SKM-1 (cell line): ENCODE measurements around the gene BAIAP3.

Experiments
- DNase-seq: peaks from one replicate; lab custom pipeline; 2025; ENCODE audit not compliant: unreplicated experiment; lab: John Stamatoyannopoulos, UW

The BAIAP3 gene

DNA sequence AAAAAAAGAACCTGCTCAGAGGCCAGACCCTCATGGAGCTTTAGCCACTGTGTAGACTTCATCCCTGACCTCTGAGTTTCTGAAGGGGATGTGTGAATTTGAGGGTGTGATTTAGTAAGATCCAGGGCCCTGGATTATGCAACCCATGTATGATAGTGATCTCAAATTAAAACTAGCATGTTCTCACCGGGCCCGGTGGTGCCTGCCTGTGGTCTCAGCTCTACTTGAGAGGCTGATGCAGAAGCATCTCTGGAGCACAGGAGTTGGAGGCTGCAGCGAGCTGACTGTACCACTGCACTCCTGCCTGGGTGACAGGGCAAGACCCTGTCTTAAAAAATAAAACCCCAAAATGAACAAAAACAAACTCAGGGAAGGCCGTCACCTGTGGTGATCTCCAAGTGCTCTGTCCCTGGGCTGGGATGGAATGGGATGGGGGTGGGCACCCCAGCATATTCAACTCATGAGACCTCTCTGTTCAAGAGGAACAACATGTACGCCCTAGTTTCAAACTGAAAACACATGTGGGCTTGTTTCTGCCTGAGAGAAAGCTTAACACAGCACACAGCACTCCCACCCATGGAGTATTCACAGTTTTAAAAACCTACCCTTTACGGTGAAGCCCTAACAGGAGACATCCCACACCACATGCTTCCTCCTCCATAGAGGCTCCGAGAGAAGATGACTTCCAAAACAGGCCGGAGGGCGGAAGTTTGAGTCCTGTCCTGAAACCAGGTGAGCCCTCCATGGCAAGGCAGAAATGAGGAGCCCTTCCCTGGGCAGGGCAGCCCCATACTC, 48.4 kb downstream of the BAIAP3 start:
- no peak for DNase-seq

DNA sequence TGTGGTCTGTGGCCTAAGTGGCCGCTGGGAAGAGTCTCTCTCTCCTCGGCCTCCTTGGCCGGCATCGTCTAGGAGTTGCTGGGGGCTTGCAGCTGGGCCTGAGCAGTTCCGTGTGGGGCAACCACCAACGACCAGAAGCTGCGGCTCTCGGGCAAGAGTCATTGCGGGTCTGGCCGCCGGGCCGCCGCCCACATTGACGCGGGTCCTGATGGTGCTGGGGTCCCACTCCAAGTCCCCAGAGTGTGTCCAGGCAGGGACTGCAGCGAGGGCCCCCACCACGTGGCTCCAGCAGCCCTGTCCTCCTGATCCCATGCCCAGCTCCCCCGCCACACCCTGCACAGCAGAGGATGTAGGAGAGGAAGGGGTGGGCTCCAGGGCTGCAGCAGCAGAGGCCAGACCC, 50.1 kb downstream of the BAIAP3 start:
- DNase-seq = no peak

DNA sequence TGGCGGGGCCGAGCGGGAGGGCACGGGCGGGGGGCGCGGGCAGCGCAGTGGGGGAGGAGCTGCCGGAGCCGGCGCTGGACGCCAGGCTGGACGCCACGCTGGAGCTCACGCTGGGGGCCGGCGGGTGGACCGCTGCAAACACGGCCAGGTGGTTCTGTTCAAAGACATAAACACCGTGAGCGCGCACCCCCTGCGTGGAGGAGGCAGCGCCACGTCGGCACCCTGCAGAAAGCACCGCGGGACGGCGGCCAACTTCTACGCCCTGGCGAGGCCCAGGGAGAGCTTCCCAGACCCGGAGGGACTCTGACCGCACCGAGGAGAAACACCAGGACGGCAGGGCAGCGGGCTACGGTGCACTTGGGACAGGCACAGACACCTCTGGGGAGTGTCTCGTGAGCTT, 51.8 kb downstream of the BAIAP3 start:
- no peak for DNase-seq

DNA sequence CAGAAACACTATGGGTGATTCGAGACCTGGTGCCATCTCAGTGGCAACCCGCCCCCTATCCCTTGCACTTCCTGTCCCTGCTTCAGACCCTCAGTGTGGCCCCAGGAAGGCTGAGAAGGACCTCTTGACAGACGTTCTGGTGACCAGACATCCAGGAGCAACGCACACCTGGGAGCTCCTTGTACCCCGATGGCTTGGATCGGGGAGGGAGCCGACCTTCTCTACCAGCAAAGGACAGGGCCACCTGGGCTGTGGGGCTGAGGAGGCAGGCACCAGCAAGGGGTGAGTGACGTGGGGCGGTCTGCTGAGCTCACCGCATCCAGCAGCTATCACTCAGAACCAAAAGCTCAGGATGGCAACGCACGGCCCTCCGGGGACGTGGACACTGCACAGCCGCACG, 53.9 kb downstream of the BAIAP3 start:
- DNase-seq = no peak

DNA sequence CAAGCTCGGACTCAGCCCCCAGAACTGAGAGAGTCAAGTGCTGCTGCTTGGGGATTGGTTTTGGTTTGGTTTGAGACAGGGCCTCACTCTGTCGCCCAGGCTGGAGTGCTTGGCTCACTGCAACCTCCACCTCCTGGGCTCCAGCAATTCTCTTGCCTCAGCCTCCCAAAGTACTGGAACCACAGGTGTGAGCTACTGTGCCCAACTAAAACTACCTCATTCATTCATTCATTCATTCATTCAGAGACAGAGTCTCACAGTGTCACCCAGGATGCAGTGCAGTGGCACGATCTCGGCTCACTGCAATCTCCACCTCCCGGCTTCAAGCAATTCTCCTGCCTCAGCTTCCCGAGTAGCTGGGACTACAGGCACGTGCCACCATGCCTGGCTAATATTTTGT, 56.3 kb downstream of the BAIAP3 start:
- no peak for DNase-seq

DNA sequence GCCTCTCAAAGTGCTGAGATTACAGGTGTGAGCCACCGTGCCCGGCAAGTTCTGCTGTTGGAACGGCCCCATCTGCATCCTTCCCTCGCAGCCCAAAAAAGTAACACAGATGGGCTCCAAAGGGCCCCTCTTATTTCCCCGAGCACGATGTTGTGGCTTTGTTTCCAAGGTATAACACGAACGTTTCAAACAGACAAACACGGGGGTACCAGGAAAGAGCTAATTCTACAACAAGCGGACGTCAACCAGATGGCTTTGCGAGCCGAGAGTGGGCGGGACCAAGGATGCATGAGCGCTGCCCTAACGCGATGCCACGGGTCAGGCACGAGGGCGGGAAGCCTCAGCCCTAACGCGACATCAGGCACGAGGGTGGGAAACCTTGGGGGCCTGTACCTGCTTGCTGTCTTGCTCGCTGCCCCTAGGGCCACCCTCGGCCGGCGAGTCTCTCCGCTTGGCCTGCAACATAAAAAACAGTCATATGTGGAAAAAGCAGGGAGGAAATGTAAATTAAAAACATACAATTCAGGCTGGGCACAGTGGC, 56.9 kb downstream of the BAIAP3 start:
- DNase-seq = no peak

DNA sequence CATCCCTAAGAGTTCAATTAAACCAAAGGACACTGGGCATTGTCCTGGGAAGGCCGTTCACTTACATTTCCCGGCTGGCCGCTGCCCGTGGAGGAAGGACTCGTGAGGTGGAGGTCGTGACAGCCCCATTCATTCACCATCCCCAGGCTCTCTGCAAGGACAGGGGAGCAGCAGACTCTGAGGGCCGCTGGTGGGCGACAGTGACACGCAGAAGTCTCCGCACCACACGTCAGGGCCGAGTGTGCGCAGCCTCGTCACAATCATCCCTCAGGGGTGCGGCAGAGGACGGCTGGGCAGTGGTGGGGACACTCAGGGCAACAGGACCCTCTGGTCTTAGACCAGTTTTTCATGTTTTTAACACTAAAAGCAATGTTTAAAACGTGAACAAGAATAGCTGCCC, 59.4 kb downstream of the BAIAP3 start:
- no peak for DNase-seq

DNA sequence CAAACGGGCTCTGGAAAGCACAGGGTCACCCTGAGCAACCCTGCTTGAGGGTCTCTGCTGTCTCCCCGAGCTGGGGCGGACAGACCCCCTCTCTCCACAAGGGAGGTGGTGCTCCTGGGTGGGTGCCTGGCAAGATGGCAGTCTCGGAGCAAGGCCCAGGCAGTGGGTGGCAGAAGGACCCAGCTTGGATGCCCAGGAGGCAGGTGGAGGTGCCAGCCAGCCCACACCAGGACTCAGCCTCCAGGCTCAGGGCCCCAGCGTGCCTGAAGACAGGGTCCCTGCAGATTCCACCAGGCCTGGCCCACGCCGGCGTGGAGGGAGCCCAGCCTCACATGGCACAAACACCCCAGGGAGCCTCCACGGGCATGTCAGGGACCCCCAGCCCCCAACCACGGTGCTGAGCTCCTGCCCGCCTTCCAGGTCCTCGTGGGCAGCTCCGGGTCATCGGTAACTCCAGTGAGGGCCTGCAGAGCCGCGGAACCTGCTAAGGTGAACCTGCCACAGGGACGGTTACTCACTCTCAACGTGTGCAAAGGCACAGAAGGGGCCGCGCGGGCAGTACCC, 60.2 kb downstream of the BAIAP3 start:
- DNase-seq = no peak

DNA sequence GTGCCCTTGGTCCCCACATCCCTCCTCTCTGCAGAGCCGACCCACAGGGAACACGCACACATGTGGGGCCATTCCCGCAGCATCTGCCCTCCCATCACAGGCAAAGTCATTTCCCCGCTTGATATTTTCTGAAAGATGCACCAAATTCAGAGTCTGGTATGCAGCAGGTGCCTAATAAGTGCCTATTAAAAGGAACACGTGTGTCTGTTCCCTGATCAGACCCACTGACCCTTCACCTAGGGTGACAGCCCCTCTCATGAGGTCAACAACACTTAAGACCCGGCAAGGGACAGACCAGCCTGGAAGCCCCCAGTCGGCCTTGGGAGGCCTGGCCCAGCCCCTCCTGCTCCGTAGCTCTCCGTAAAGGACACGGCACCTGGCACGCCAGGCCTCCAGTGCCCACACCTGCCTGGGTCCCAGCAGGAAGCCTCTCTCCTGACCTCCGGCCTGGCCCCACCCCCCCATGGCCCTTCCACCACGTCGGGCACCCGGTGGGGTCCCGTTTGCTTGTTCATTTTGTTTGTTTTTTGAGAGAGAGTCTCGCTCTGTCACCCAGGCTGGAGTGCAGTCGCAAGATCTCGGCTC, 61.0 kb downstream of the BAIAP3 start:
- DNase-seq = no peak

DNA sequence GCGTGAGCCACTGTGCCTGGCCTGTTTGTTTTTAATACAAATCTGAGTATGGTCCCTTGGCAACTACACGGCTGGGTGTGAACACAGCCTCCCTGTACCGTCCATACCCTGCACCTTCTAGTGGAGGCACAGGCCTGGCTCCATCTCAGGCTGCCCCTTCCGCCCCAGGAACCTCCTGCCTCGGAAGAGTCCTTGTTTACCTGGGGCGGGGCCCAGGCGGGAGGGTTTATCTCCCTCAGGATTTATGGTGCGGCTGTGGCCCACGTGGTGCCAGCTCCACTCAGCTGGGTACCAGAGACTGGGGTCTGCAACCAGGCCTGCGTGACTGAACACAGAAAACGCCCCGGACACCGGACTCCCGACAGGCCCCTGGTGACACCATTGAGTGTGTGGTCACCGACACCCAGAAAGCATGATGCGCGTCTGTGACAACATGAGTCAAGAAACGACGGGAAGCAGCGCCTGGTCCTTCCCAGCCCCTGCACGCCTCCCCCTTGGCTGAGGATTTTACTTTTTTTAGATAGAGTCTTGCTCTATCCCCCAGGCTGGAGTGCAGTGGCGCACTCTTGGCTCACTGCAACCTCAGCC, 62.1 kb downstream of the BAIAP3 start:
- DNase-seq = no peak

DNA sequence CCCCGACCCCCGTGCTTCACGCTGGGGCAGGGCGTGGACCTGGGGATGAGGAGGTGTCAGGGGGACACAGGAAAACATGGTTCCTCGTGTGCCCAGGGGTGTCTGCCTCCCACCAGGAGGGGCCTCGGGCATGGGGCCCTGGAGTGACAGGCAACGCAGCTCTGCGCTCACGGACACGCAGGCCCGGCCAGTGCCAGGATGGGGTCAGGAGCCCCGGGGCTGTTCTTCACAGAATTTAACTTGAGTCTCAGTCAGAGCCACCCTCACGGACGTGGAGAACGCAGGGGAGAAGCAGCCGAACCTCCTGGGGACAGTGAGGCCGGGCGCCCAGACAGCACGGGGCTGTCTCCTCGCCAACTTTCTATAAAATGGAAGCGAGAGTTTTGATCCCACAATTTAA, 64.3 kb downstream of the BAIAP3 start:
- DNase-seq = no peak

DNA sequence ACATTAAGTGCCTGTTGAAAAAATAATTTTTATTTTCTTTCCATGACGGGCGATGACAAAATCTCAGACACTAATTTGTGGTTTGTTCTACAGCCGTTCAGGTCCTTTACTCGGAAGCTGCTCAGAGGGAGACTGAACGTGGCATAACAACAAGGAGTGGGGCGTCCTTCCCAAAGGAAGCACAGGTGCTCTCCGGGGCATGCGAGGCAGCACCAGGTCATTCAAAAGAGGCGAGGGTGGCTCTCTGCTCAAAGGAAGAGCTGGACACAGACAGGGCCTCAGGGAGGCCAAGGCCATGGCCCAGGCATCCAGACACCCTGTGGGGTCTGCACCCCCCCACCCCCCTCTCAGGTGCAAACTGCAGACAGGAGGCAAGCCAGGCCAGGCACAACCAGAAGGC, 64.9 kb downstream of the BAIAP3 start:
- DNase-seq = no peak
